Activated naive CD8-positive, alpha-beta T cell treated with anti-CD3 and anti-CD28 coated beads, Interleukin-2, amount 50 U/mL, for 24 hours (primary cell): ENCODE measurements around the gene P2RY2.

Source experiments
- ATAC-seq: fragments of 150-1000 bp; cut with Tn5 transposase; one replicate; pipeline ENCODE4 v1.10.0; 2021
- DNase-seq: peaks from one replicate; pipeline ENCODE4 v3.0.0; 2021
- H3K27ac Mint-ChIP-seq: one replicate; pipeline ENCODE4 v1.8.0; 2021; ENCODE audit warnings: mild to moderate bottlenecking, mixed read lengths
- H3K27me3 Mint-ChIP-seq: one replicate; pipeline ENCODE4 v1.8.0; 2021; ENCODE audit warnings: mixed read lengths
- H3K36me3 Mint-ChIP-seq: one replicate; pipeline ENCODE4 v1.8.0; 2021; ENCODE audit warnings: low read depth, mixed read lengths
- H3K4me1 Mint-ChIP-seq: one replicate; pipeline ENCODE4 v1.8.0; 2021; ENCODE audit warnings: mixed read lengths
- H3K4me3 Mint-ChIP-seq: one replicate; pipeline ENCODE4 v1.8.0; 2021; ENCODE audit warnings: mild to moderate bottlenecking, moderate library complexity, mixed read lengths
- H3K9me3 Mint-ChIP-seq: one replicate; pipeline ENCODE4 v1.8.0; 2021; ENCODE audit warnings: mixed read lengths

The P2RY2 gene

DNA sequence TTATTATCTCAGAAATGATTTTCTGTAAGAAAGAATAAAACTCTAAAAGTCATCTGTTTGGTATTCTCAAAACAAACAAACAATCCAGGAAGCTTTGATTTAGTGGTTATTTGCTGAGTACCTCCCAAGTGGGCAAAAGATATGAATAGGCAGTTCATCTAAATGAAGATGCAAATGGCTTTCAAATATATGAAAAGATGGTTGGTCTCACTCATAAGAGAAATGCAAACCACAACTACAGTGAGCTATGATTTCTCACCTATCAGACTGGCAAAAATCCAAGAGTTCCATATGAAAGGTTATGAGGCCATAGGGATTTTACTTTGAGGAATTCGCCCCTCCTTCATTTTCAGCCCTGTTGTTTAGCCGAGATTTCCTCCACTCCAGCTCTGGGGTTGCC lies 11.3 kb upstream of the P2RY2 start:
- ATAC-seq (no peak), DNase-seq (no peak)
- H3K9me3 Mint-ChIP-seq: no peaks in the 10 kb centered on the region
- H3K27ac Mint-ChIP-seq: no peak overlapping the region
- no peaks in the 10 kb centered on the region for H3K4me1 Mint-ChIP-seq
- H3K36me3 Mint-ChIP-seq: no peaks in the 10 kb centered on the region
- H3K27me3 Mint-ChIP-seq: peaks cover 9% of the 10 kb centered on the region
- no peak overlapping the region for H3K4me3 Mint-ChIP-seq

DNA sequence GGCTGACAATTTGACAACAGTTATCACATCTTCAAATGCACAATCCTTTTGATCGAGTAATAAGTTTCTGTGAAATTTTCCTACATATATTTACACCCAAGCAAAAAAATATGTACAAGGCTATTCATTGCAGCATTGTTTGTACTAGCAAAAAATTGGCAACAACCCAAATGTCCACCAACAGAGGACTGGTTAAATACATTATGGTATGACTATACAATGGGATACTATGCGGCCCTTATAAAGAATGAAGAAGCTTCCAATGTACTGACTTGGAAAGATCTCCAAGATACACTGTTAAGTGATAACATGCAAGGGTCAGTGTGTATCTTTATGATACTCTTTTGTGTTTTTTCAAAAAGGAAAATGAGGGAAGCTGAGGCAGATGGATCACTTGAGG lies 8.2 kb upstream of the P2RY2 start:
- H3K36me3 Mint-ChIP-seq: no peaks in the 10 kb centered on the region
- ATAC-seq: no peak
- H3K4me3 Mint-ChIP-seq: no peak overlapping the region
- no peak for DNase-seq
- no peaks in the 10 kb centered on the region for H3K9me3 Mint-ChIP-seq
- no peaks in the 10 kb centered on the region for H3K4me1 Mint-ChIP-seq
- no peak overlapping the region for H3K27ac Mint-ChIP-seq
- H3K27me3 Mint-ChIP-seq: peaks cover 8% of the 10 kb centered on the region

DNA sequence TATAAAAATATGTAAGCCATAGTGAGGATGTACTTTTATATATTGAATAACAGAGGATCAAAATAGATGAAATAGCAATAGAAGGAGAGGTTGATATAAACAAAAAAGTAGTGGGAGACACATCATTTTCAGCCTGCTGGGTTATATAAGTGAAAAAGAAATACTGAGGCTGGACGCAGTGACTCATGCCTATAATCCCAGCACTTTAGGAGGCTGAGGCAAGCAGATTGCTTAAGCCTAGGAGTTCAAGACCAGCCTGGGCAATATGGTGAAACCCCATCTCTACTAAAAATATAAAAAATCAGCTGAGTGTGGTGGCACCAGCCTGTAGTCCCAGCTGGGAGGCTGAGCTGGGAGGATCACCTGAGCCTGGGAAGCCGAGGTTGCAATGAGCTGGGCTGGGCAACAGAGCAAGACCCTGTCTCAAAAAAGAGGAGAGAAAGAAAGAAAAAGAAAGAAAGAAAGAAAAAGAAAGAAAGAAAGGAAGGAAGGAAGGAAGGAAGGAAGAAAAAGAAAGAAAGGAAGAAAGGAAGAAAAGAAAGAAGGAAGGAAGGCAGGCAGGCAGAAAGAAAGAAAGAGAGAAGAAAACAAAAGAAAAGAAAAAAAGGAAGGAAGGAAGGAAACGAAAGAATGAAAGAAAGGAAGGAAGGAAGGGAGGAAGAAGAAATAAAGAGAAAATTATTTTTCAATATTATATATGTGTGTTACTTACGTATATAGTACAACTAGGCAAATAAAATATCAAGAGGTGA lies 7.0 kb upstream of the P2RY2 start:
- H3K27ac Mint-ChIP-seq: no peak overlapping the region
- no peak overlapping the region for H3K4me3 Mint-ChIP-seq
- no peaks in the 10 kb centered on the region for H3K4me1 Mint-ChIP-seq
- DNase-seq (no peak), ATAC-seq (no peak)
- no peaks in the 10 kb centered on the region for H3K36me3 Mint-ChIP-seq
- H3K27me3 Mint-ChIP-seq: peaks cover 2% of the 10 kb centered on the region
- no peaks in the 10 kb centered on the region for H3K9me3 Mint-ChIP-seq

DNA sequence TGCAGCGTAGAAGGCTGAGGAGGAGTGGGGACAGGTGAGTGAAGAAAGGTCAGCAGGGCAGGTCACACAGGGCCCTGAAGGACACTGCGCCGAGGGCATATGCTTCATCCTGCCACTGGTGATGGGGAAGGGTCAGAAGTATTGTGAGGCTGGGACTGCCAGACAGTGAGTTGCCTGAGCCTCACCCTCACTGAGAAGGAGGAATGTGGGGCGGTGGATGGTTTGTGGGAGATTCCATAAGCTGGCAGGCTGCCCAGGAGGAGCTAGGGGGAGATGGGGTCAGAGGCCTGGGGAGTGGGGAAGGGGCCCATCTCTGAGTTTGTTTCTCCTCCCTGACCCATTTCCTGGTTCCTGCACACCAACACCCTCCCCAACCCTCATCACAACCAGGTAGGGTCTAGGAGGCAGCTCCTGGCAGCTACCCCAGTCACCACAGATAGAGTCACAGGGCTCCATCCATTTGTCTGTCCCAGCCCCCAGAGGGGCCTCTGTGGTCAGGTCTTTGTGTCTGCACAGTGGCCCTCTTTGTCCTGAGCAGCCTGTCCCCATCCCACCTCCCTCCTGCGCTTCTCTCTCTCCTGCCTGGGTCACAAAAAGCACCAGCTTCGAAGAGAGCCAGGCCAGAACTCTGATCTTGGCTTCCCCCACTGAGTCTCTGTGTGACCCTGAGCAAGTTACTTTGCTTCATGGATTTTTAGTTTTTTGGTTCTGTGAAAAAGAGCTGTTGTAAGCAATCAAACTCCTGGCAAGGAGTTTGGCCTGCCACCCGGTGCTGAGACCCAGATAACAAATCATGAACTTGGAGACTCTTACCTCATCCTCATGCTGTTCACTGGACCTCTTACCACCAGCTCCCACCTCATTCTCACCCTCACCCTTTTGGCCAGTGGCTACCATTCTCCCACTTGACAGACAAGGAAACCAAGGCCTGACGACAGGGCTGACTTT lies 4.6 kb upstream of the P2RY2 start:
- no peak overlapping the region for H3K4me3 Mint-ChIP-seq
- H3K36me3 Mint-ChIP-seq: no peaks in the 10 kb centered on the region
- peaks cover 4% of the 10 kb centered on the region for H3K4me1 Mint-ChIP-seq
- no peaks in the 10 kb centered on the region for H3K9me3 Mint-ChIP-seq
- no peak overlapping the region for H3K27ac Mint-ChIP-seq
- no peak for ATAC-seq
- H3K27me3 Mint-ChIP-seq: peaks cover 7% of the 10 kb centered on the region
- no peak for DNase-seq

DNA sequence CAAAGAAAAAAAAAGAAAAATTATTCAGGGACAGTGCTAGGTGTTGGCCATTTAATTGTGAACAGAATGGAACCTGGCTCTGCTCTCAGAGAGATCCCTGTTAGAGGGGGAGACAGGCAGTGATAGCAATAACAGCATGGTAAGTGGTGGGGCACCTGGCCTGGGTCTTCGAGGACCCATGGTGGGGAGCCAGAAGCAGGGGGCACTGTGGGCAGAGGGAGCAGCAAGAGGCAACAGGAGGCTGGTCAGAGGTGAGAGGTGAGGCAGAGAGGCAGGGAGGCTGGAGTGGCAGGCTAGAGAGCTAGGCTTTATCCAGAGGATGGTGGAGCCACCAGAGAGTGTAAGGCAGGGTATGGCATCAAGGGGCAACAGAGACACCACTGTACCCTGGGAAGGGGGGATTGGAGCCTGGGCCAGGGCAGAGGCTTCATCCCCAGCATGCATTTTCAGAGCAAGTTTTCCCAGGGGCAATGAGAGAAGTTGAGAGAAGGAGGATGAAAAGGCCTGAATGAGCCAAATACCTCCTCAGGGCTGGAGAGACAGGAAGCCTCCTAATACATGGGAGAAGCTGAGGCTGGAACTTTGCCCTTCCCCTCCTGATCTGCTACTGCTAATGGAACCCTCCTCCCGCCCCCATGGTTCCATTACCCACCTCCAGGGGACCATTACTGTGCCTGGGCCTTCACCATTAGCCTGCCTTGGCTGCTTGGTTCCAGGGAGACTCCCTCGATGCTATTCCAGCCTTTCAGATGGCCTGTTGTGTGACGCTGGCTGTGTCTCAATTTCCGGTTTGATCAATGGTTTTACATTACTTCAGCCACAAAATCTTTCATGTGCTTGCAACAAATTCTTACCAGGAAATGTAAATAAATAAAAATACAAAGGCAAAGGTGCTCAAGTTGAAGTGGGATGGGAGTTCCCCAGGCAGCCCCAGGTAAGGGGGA lies 2.6 kb upstream of the P2RY2 start:
- Mint-ChIP-seq H3K27me3 (peaks cover 21% of the 10 kb centered on the region), H3K4me3 (no peak overlapping the region), H3K36me3 (no peaks in the 10 kb centered on the region), H3K27ac (no peak overlapping the region), H3K9me3 (no peaks in the 10 kb centered on the region), H3K4me1 (peaks cover 5% of the 10 kb centered on the region)
- DNase-seq (no peak), ATAC-seq (no peak)

DNA sequence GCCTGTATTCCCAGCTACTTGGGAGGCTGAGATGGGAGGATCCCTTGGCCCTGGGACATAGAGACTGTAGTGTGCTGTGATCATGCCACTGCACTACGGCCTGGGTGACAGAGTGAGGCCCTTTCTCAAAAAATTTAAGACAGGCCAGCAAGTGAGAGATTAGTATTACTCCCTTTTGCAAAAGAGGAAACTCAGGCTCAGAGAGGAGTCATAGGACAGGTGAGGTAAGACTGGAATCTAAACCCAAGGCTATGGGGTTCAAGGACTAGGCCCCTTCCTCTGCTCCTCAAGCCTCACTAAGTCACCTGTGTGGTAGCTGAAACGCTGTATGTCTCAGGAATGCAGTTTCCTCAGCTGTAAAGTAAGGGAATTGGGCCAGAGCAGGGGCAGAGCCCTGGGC lies 1.6 kb upstream of the P2RY2 start:
- no peak for DNase-seq
- H3K27ac Mint-ChIP-seq: no peak overlapping the region

DNA sequence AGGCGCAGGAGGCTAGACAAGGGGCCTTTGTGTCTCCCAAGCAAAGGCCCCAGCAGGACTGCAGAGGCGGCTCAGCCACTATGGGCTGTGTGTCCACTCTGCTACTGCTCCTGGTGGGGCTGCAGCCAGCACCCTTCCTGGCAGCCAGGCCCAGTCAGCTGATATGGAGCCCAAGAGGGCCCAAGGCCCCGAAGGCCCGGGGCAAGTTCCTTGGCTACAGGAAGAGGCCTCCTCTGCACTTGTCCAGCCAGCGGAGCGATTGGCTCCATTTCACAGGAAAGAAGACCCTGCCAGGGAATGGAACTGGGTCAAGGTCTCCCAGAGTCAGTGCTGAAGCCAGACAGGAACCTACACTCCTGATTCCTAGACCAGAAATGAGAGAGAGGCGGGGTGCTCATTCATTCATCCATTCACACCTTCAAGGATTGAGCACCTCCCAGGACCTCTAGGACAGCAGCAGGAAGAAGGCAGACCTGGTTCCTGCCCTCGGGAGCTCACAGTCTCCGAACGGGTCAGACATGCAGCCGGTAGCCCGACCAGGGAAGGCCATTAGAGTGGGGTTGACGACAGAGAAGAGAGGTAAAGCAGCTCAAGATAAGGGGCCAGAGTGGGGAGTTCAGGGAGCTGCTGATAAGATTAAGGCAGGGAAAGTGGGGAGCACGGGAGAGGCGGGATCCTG lies 811 bp upstream of the P2RY2 start:
- peaks cover 5% of the 10 kb centered on the region for H3K4me1 Mint-ChIP-seq
- no peaks in the 10 kb centered on the region for H3K9me3 Mint-ChIP-seq
- no peaks in the 10 kb centered on the region for H3K36me3 Mint-ChIP-seq
- peak overlapping the region; percentile 37 for H3K4me3 Mint-ChIP-seq
- peaks cover 21% of the 10 kb centered on the region for H3K27me3 Mint-ChIP-seq
- no peak for ATAC-seq
- DNase-seq: no peak
- H3K27ac Mint-ChIP-seq: no peak overlapping the region

More for the DNA sequence above, 1.6 kb upstream of the P2RY2 start:
- ATAC-seq: no peak
- Mint-ChIP-seq H3K4me3 (no peak overlapping the region), H3K36me3 (no peaks in the 10 kb centered on the region), H3K9me3 (no peaks in the 10 kb centered on the region), H3K4me1 (peaks cover 5% of the 10 kb centered on the region), H3K27me3 (peaks cover 21% of the 10 kb centered on the region)

DNA sequence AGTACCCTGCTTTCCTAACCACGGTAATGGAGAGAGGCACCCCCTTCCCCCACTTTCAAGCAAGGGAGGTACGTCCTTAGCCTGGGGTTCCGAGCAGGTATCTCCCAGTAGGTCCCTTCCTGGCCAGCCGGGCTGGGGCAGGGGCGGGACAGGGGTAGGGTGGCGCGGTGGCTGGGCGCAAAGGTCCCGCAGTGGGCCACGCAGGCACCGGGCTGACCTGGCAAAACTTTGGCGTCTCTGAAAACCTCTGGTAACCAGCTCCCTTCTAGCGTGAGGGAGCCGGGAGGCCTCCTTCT lies 323 bp upstream of the P2RY2 start:
- no peak for ATAC-seq
- no peak overlapping the region for H3K4me3 Mint-ChIP-seq
- no peak for DNase-seq
- no peaks in the 10 kb centered on the region for H3K36me3 Mint-ChIP-seq
- peaks cover 5% of the 10 kb centered on the region for H3K4me1 Mint-ChIP-seq
- H3K27me3 Mint-ChIP-seq: peaks cover 21% of the 10 kb centered on the region
- H3K27ac Mint-ChIP-seq: no peak overlapping the region
- no peaks in the 10 kb centered on the region for H3K9me3 Mint-ChIP-seq

DNA sequence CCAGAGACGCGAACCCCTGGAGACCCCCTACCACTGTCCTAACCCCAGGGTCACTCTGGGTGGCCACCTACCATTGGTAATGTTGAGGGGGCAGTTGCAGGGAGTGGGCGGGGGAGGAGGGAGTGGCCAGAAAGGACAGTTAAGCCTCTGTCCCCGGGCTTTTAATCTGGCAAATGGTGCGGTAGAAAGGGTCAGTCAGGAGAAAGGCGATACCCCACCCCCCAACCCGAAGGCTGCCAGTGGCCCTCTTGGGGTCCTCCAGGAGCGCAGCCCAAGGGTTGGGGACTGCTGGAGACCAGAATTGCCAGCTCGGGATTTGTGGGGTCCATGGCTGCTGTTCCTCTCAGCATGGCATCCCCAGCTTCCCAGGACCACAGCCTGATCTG lies 742 bp downstream of the P2RY2 start:
- DNase-seq: no peak
- peaks cover 21% of the 10 kb centered on the region for H3K27me3 Mint-ChIP-seq
- H3K36me3 Mint-ChIP-seq: no peaks in the 10 kb centered on the region
- H3K4me3 Mint-ChIP-seq: peak overlapping the region; percentile 24
- no peaks in the 10 kb centered on the region for H3K9me3 Mint-ChIP-seq
- no peak overlapping the region for H3K27ac Mint-ChIP-seq
- H3K4me1 Mint-ChIP-seq: peaks cover 5% of the 10 kb centered on the region
- ATAC-seq: no peak

DNA sequence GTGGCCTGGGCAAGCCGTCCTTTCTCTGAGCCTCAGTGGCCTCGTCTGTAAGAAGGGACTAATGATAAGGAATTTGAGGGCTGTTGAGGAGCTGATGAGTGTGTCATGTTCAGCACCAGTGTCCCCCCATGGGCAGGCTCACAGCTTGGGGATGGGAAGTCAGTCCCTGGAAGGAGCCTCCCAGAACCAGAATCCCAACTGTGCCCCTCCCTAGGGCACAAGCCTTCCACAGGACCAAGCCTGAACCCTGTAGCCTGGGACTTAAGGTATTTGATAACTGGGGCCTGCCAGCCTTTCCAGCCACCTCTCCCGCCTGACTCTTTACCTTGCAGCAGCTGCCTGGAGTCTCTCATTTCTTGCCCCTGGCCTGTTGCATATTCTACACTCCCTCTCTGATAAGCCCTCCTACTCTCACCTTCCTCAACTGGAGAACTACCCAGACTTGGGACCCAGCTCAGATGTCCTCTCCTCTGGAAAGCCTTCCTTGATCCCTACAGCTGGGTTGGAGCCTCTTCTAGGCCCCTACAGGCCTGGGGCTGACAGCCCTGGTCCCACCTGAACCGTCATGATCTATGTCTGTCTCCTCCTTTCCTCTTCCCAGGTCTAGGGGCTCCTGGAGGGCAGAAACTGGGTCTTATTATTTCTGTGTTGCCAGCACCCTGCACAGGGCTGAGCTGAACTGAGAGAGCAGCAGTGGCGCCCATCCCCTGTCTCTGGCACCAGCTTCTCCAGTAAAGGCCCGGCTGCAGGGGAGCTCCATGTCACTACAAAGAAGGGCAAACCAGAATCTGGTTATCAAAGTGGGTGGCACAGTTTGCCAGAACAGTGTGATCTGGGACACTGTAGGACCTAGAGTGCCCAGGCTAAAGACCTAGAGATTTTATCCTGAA lies 1.6 kb downstream of the P2RY2 start:
- H3K4me1 Mint-ChIP-seq: peaks cover 5% of the 10 kb centered on the region
- no peak overlapping the region for H3K27ac Mint-ChIP-seq
- peaks cover 24% of the 10 kb centered on the region for H3K27me3 Mint-ChIP-seq
- H3K36me3 Mint-ChIP-seq: no peaks in the 10 kb centered on the region
- H3K9me3 Mint-ChIP-seq: no peaks in the 10 kb centered on the region
- DNase-seq (no peak), ATAC-seq (no peak)
- H3K4me3 Mint-ChIP-seq: no peak overlapping the region

DNA sequence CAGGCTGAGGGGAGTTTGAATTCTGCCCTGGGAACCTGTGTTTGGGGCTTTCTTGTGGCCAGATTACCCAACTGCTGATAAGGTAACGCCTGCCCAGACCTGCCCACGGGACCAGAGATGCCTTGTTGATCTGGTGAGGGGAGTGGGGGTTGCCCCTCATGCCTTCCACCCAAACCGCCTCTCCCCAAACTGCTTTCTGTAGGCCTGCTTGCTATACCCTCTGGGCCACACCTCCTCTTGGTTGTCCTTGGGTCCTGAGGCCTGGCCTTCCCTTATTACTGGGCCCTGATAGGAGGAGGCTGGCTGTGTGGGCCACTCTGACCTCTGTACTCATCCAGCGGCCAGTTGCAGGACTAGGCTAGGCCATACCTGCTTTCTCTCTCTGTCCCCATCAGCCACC lies 3.4 kb downstream of the P2RY2 start:
- no peak overlapping the region for H3K27ac Mint-ChIP-seq

DNA sequence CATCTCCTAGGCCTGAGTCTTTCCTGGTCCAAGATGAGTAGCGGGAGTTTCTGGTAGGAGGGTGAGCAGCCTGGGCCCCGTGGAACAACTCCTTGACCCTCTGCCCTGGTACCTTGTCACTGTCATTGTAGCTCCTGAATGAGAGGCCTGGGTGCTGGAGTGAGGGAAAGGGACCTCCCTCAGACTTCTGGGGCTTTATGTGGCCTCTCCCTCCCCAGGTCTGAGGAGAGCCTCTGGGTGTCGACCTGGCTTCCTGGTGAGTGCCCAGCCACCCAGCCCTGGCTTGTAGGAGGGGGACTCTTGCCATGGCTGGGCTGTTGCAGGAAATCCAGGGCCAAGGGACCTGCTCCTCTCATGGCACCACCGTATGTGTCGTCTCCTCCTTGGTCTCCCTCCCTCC lies 3.9 kb downstream of the P2RY2 start:
- ATAC-seq (no peak), DNase-seq (no peak)
- H3K36me3 Mint-ChIP-seq: no peaks in the 10 kb centered on the region
- H3K27me3 Mint-ChIP-seq: peaks cover 25% of the 10 kb centered on the region
- H3K27ac Mint-ChIP-seq: no peak overlapping the region
- H3K4me1 Mint-ChIP-seq: peaks cover 5% of the 10 kb centered on the region
- H3K9me3 Mint-ChIP-seq: no peaks in the 10 kb centered on the region
- H3K4me3 Mint-ChIP-seq: no peak overlapping the region

More for the DNA sequence above, 3.4 kb downstream of the P2RY2 start:
- ATAC-seq (no peak), DNase-seq (no peak)
- Mint-ChIP-seq H3K36me3 (no peaks in the 10 kb centered on the region), H3K4me3 (no peak overlapping the region), H3K27me3 (peaks cover 25% of the 10 kb centered on the region), H3K9me3 (no peaks in the 10 kb centered on the region), H3K4me1 (peaks cover 5% of the 10 kb centered on the region)

DNA sequence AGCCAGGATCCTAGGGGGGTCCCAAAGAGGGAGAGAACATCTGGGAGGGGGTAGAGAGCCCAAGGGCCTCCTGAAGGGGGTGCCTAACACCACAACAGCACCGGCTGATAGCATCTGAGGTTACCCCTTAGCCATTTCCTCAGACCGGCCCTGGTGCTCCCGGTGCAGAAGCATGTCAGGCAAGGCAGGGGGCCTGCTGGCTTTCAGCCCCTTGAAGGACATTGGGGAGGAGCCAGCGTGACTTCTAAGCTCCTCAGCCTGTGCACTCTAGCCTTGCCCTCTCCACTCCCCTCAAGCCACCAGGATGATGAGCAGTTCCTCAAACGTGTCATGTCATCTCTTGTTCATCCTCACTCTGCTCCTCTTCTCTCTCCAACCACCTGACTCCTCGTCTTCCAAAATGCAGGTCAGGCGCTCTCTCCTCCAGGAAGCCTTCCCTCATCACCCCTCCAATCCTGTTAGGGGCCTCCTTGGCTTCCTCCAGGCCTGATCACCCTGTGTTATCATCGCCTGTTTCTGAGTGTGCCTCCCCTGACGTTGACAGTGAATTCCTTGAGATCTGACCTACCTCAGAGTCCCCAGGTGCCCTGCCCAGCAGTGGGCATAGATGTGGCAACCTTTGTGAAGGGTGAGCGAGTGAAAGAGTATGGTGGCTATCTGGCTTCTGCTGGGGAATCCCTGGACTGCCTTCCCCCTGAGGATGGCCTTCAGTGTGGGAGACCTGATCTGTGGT lies 6.1 kb downstream of the P2RY2 start:
- DNase-seq: no peak
- Mint-ChIP-seq H3K4me1 (no peaks in the 10 kb centered on the region), H3K36me3 (no peaks in the 10 kb centered on the region), H3K27me3 (peaks cover 12% of the 10 kb centered on the region), H3K27ac (no peak overlapping the region), H3K9me3 (no peaks in the 10 kb centered on the region), H3K4me3 (no peak overlapping the region)
- no peak for ATAC-seq
